ENCODE results near the gene EVPL.
A peak's percentile ranks its signal among the peaks of the same experiment; 100 is the strongest.
"Not testable (repeated sequence)": the region's sequence is repeated elsewhere in the genome, so short reads cannot be mapped to it uniquely, and the experiment has no call there.

The EVPL gene

GRCh38 chr17:75996665-75997590 is 30.2 kb downstream of the EVPL start:
- DNase-seq (ENCODE audit: low spot score) = peak; percentile 46

- DNase-seq (ENCODE audit: low spot score) = no peak
Observed at GRCh38 chr17:75995385-75995925, 31.7 kb downstream of the EVPL start.

GRCh38 chr17:75994802-75995370 is 32.2 kb downstream of the EVPL start:
- DNase-seq (ENCODE audit: low spot score) = no peak

GRCh38 chr17:75991396-75991795 is 35.7 kb downstream of the EVPL start:
- no peak for DNase-seq (ENCODE audit: low spot score)

- DNase-seq (ENCODE audit: low spot score) = no peak
Observed at GRCh38 chr17:75987041-75987440, 40.1 kb downstream of the EVPL start.

GRCh38 chr17:75985986-75986385 is 41.1 kb downstream of the EVPL start:
- no peak for DNase-seq (ENCODE audit: low spot score)

- DNase-seq (ENCODE audit: low spot score) = no peak
Observed at GRCh38 chr17:75983501-75984181, 43.5 kb downstream of the EVPL start.

GRCh38 chr17:75981019-75981615 is 46.0 kb downstream of the EVPL start:
- no peak for DNase-seq (ENCODE audit: low spot score)

- DNase-seq (ENCODE audit: low spot score) = no peak
Observed at GRCh38 chr17:75980188-75981018, 46.7 kb downstream of the EVPL start.

- DNase-seq (ENCODE audit: low spot score) = no peak
Observed at GRCh38 chr17:75979705-75980187, 47.4 kb downstream of the EVPL start.

GRCh38 chr17:75978938-75979704 is 48.0 kb downstream of the EVPL start, which contains the start of the genes ACOX1 and TEN1:
ACOX1 (minus strand) TSS chr17:75979166; CDS start chr17:75979073, 93 bp downstream.
TEN1 (plus strand) TSS chr17:75979240; CDS start chr17:75986193, 6,953 bp downstream.
- DNase-seq (ENCODE audit: low spot score) = peak; percentile 93

GRCh38 chr17:75976175-75976848 is 50.8 kb downstream of the EVPL start:
- DNase-seq (ENCODE audit: low spot score) = no peak

GRCh38 chr17:75975757-75976174 is 51.3 kb downstream of the EVPL start:
- no peak for DNase-seq (ENCODE audit: low spot score)

- DNase-seq (ENCODE audit: low spot score) = not testable (repeated sequence)
Observed at GRCh38 chr17:75975187-75975586, 51.9 kb downstream of the EVPL start.

GRCh38 chr17:75970626-75971025 is 56.5 kb downstream of the EVPL start:
- no peak for DNase-seq (ENCODE audit: low spot score)

GRCh38 chr17:75970011-75970523 is 57.0 kb downstream of the EVPL start:
- no peak for DNase-seq (ENCODE audit: low spot score)

- DNase-seq (ENCODE audit: low spot score) = not testable (repeated sequence)
Observed at GRCh38 chr17:75969044-75969443, 58.1 kb downstream of the EVPL start.

- DNase-seq (ENCODE audit: low spot score) = no peak
Observed at GRCh38 chr17:75965468-75965867, 61.6 kb downstream of the EVPL start.

GRCh38 chr17:75959839-75960511 is 67.1 kb downstream of the EVPL start:
- no peak for DNase-seq (ENCODE audit: low spot score)
